OCI-LY7 (cell line): ENCODE measurements around the gene CATSPERD.

ENCODE experiments used
- CTCF ChIP-seq: fragments of 200-600 bp; sonication (generic); conservative IDR thresholded peaks from 2 replicates; pipeline ENCODE4 v1.5.1; 2014; ENCODE audit warnings: mild to moderate bottlenecking, antibody characterized with exemption, low read length, moderate library complexity, mixed read lengths
- EZH2phosphoT487 ChIP-seq: fragments of 200-600 bp; sonication (generic); IDR thresholded peaks from 2 replicates; pipeline ENCODE4 v1.6.1; 2018; ENCODE audit warnings: low read depth, borderline replicate concordance, mild to moderate bottlenecking, mixed run types, antibody characterized with exemption, low read length, moderate library complexity, mixed read lengths

- TF ChIP-seq CTCF (no peak), EZH2phosphoT487 (no peak)
Observed at GRCh38 chr19:5706876-5707573, 13.4 kb upstream of the CATSPERD start.
